ENCODE results near the gene HTR7. TPM values are rescaled to one million over a fixed set of nuclear protein-coding genes. Genes with fewer than 3 reads are reported as not detected.

HTR7 gene
- total and polyA plus RNA-seq, 2 donors from 2014 or later: 0.38 TPM; not detected in 1

DNA sequence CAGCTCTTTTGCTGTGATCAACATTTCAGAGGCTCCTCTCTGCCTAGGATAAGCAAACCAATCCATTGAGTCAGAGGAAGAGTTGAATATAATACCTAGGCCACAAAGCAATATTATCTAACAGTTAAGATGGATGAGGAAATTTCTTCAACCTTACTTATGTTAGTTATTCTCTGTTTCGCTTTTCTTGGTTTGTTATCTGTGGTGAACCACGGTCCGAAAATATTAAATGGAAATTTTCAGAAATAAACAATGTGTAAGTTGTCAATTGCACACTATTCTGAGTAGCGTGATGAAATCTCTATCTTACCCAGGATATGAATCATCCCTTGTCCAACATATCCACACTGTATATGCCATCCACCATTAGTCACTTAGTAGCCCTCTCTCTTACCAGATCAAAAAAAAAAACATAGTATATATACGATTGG, 1.5 kb upstream of the HTR7 start:
- intact Hi-C loops (cut with DNase I): no loop called here
- no peak for FAIRE-seq

DNA sequence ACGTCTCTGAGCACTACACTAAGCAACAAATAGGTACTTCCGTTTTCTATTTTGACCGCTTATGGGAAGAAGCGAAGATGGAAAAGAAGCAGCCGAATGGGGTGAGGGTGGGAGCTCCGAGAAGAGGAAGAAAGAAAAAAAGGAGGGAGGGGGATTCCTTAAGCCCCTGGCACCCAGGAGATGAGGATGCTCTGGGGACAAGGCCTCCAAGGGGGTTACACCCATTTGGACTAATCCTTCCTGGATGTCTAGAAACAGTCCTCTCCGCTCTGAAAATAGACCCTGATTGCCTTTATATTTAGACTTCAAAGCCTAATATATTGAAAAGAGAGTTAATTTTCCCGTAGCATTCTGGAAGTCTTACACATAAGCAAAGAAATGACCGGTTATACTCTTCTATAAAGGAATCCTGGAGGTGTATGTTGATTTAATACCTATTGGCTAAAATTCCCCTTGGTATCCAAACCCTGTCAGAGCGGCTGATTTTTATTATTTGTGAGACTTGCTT, 676 bp upstream of the HTR7 start:
- H3K9me3 ChIP-seq (ENCODE audit: control insufficient read depth in 2 of 3, insufficient read depth in 1 of 3, low read length in 3 of 3): no peaks in the 10 kb centered on the region
- DNase-seq: no peak
- peak overlapping the region; percentile 12 to 64 (median 48) for H3K4me3 ChIP-seq (ENCODE audit: low read length in 3 of 3)
- H3K27ac ChIP-seq (ENCODE audit: low read depth in 2 of 2, low read length in 2 of 2): no peak overlapping the region
- H3K36me3 ChIP-seq (ENCODE audit: control insufficient read depth in 2 of 3, insufficient read depth in 3 of 3, low read length in 3 of 3): no peaks in the 10 kb centered on the region
- no peak overlapping the region for H3K9ac ChIP-seq (ENCODE audit: low read length in 3 of 3)
- intact Hi-C loops (cut with DNase I): no loop called here
- peaks cover 18% of the 10 kb centered on the region for H3K27me3 ChIP-seq (ENCODE audit: control insufficient read depth, insufficient read depth, low read length)
- H3K4me1 ChIP-seq (ENCODE audit: control insufficient read depth in 2 of 3, insufficient read depth in 2 of 3, low read depth in 1 of 3, low read length in 3 of 3): peaks cover 0 to 5% (median 0%) of the 10 kb centered on the region in 3 donors
- TF ChIP-seq, protein P1, sequence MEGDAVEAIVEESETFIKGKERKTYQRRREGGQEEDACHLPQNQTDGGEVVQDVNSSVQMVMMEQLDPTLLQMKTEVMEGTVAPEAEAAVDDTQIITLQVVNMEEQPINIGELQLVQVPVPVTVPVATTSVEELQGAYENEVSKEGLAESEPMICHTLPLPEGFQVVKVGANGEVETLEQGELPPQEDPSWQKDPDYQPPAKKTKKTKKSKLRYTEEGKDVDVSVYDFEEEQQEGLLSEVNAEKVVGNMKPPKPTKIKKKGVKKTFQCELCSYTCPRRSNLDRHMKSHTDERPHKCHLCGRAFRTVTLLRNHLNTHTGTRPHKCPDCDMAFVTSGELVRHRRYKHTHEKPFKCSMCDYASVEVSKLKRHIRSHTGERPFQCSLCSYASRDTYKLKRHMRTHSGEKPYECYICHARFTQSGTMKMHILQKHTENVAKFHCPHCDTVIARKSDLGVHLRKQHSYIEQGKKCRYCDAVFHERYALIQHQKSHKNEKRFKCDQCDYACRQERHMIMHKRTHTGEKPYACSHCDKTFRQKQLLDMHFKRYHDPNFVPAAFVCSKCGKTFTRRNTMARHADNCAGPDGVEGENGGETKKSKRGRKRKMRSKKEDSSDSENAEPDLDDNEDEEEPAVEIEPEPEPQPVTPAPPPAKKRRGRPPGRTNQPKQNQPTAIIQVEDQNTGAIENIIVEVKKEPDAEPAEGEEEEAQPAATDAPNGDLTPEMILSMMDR (IDR thresholded peaks at IDR 0.05; ENCODE audit: borderline replicate concordance, extremely low read depth, insufficient read depth): no peak
- no peak for FAIRE-seq

More for the DNA sequence above, 1.5 kb upstream of the HTR7 start:
- H3K9ac ChIP-seq (ENCODE audit: low read length in 3 of 3): no peak overlapping the region
- no peak overlapping the region for H3K27ac ChIP-seq (ENCODE audit: low read depth in 2 of 2, low read length in 2 of 2)
- no peaks in the 10 kb centered on the region for H3K36me3 ChIP-seq (ENCODE audit: control insufficient read depth in 2 of 3, insufficient read depth in 3 of 3, low read length in 3 of 3)
- DNase-seq: no peak
- no peak overlapping the region for H3K4me3 ChIP-seq (ENCODE audit: low read length in 3 of 3)
- TF ChIP-seq, protein P1 (IDR thresholded peaks at IDR 0.05; ENCODE audit: borderline replicate concordance, extremely low read depth, insufficient read depth): no peak
- H3K4me1 ChIP-seq (ENCODE audit: control insufficient read depth in 2 of 3, insufficient read depth in 2 of 3, low read depth in 1 of 3, low read length in 3 of 3): peaks cover 0 to 5% (median 0%) of the 10 kb centered on the region in 3 donors
- H3K27me3 ChIP-seq (ENCODE audit: control insufficient read depth, insufficient read depth, low read length): peaks cover 19% of the 10 kb centered on the region
- H3K9me3 ChIP-seq (ENCODE audit: control insufficient read depth in 2 of 3, insufficient read depth in 1 of 3, low read length in 3 of 3): no peaks in the 10 kb centered on the region

DNA sequence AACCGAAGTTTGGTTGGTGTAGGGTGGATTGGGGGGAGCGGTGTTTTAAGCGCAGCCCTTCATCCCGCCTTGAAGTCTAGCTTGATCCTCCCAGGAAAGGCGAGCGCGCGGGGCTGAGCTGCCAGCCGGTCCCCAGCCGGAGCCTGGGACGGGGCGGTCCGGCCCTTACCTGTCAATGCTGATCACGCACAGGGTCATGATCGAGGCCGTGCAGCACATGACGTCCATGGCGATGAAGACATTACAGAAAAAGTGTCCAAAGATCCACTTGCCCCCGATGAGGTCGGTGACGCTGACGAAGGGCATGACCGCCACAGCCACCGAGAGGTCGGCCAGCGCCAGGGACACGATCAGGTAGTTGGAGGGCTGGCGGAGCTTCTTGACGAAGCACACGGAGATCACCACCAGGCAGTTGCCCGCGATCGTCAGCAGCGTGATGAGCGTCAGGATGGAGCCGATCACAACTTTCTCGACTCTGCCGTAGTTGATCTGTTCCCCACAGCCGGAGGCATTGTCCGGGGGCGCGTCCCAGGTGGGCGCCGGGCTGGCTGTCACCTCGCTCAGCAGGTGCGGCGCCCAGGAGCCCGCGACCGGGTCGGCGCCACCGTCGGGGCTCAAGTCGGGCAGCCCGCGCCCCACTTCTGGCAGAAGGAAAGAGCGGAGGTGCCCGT, 740 bp downstream of the HTR7 start:
- DNase-seq (peak in 4 of 5 donors; percentile 10 to 75 (median 29)), FAIRE-seq (no peak)
- intact Hi-C loops (cut with DNase I): no loop called here
- Histone ChIP-seq H3K27ac (ENCODE audit: low read depth in 2 of 2, low read length in 2 of 2) (no peak overlapping the region), H3K9me3 (ENCODE audit: control insufficient read depth in 2 of 3, insufficient read depth in 1 of 3, low read length in 3 of 3) (no peaks in the 10 kb centered on the region), H3K4me3 (ENCODE audit: low read length in 3 of 3) (peak overlapping the region in 2 of 3 donors; percentile 26 to 47), H3K27me3 (ENCODE audit: control insufficient read depth, insufficient read depth, low read length) (peaks cover 16% of the 10 kb centered on the region), H3K36me3 (ENCODE audit: control insufficient read depth in 2 of 3, insufficient read depth in 3 of 3, low read length in 3 of 3) (no peaks in the 10 kb centered on the region), H3K9ac (ENCODE audit: low read length in 3 of 3) (no peak overlapping the region), H3K4me1 (ENCODE audit: control insufficient read depth in 2 of 3, insufficient read depth in 2 of 3, low read depth in 1 of 3, low read length in 3 of 3) (peaks cover 0 to 5% (median 0%) of the 10 kb centered on the region in 3 donors)
- TF ChIP-seq, protein P1 (IDR thresholded peaks at IDR 0.05; ENCODE audit: borderline replicate concordance, extremely low read depth, insufficient read depth): no peak

Measured in kidney (tissue), 14 donors.